OCI-LY3 (cell line): ENCODE data around the gene ANO10.

Experiments
- H2AFZ ChIP-seq: fragments of 200-600, 300-600 bp; shearing (Covaris generic); 2 replicates; pipeline ENCODE4 v1.6.0; 2014; ENCODE audit warnings: antibody characterized with exemption, low read depth, low read length
- H3K27ac ChIP-seq: fragments of 200-600, 300-600 bp; sonication (generic); 2 replicates; pipeline ENCODE4 v1.5.1; 2014; ENCODE audit warnings: mild to moderate bottlenecking, low read length, moderate library complexity, mixed read lengths
- H3K27me3 ChIP-seq: fragments of 200-600, 300-600 bp; sonication (generic); 2 replicates; pipeline ENCODE4 v1.6.1; 2014; ENCODE audit warnings: low read depth, low read length, mixed read lengths
- H3K36me3 ChIP-seq: fragments of 200-600, 300-600 bp; sonication (generic); replicated peaks from 2 replicates; pipeline ENCODE3; 2014; ENCODE audit warnings: low read depth, low read length, mixed read lengths
- H3K4me1 ChIP-seq: fragments of 300-600, 200-600 bp; sonication (generic); 2 replicates; pipeline ENCODE4 v1.6.1; 2014; ENCODE audit warnings: low read length, mixed read lengths
- H3K4me2 ChIP-seq: fragments of 200-600, 300-600 bp; sonication (generic); 2 replicates; pipeline ENCODE4 v1.6.1; 2014; ENCODE audit warnings: low read length, mixed read lengths
- H3K4me3 ChIP-seq: fragments of 300-600, 200-600 bp; sonication (generic); 2 replicates; pipeline ENCODE4 v1.5.1; 2014; ENCODE audit warnings: antibody characterized with exemption, mild to moderate bottlenecking, low read length, moderate library complexity
- H3K79me2 ChIP-seq: fragments of 300-600, 200-600 bp; shearing (Covaris generic); 2 replicates; pipeline ENCODE4 v1.6.1; 2014; ENCODE audit warnings: mild to moderate bottlenecking, low read length, mixed read lengths
- H3K9ac ChIP-seq: fragments of 300-600, 200-600 bp; shearing (Covaris generic); 2 replicates; pipeline ENCODE4 v1.6.0; 2014; ENCODE audit warnings: mild to moderate bottlenecking, low read length, moderate library complexity
- H3K9me3 ChIP-seq: fragments of 200-600, 300-600 bp; shearing (Covaris generic); 2 replicates; pipeline ENCODE4 v1.6.1; 2014; ENCODE audit warnings: low read length, mixed read lengths; ENCODE audit not compliant: insufficient read depth
- H4K20me1 ChIP-seq: fragments of 200-600, 300-600 bp; sonication (generic); 2 replicates; pipeline ENCODE4 v1.6.1; 2016; ENCODE audit warnings: low read length, mixed read lengths; ENCODE audit not compliant: insufficient read depth
- CTCF ChIP-seq: fragments of 200-600, 300-600 bp; sonication (generic); IDR thresholded peaks from 2 replicates; pipeline ENCODE4 v1.5.1; 2014; ENCODE audit warnings: antibody characterized with exemption, low read length, low read depth
- EZH2phosphoT487 ChIP-seq: fragments of 200-600 bp; shearing (Covaris generic); IDR thresholded peaks from 2 replicates; pipeline ENCODE4 v1.6.1; 2018; ENCODE audit warnings: antibody characterized with exemption, mixed run types, low read depth

Gene ANO10

GRCh38 chr3:43534675-43535074 is 87.1 kb downstream of the ANO10 start:
- peaks cover 5% of the 10 kb centered on the region for H3K4me1 ChIP-seq
- H3K36me3 ChIP-seq, result no peaks in the 10 kb centered on the region
- no peaks in the 10 kb centered on the region for H3K27me3 ChIP-seq
- no peak overlapping the region for H3K4me2 ChIP-seq
- H3K9ac ChIP-seq, result no peak overlapping the region
- H3K4me3 ChIP-seq, result no peak overlapping the region
- H3K9me3 ChIP-seq, result no peaks in the 10 kb centered on the region
- TF ChIP-seq CTCF (no peak), EZH2phosphoT487 (no peak)
- H2AFZ ChIP-seq, result no peak overlapping the region
- no peak overlapping the region for H3K27ac ChIP-seq
- H3K79me2 ChIP-seq, result no peaks in the 10 kb centered on the region
- H4K20me1 ChIP-seq, result peaks cover 13% of the 10 kb centered on the region; the same call in 1 of the 2 replicates

GRCh38 chr3:43533009-43533408 is 88.8 kb downstream of the ANO10 start:
- peaks cover 9% of the 10 kb centered on the region; the same call in 1 of the 2 replicates for H4K20me1 ChIP-seq
- H3K79me2 ChIP-seq, result no peaks in the 10 kb centered on the region
- TF ChIP-seq CTCF, result no peak
- TF ChIP-seq EZH2phosphoT487, result no peak
- H3K4me2 ChIP-seq, result no peak overlapping the region
- H3K4me1 ChIP-seq, result peaks cover 5% of the 10 kb centered on the region
- H3K4me3 ChIP-seq, result no peak overlapping the region
- peaks cover 14% of the 10 kb centered on the region for H3K36me3 ChIP-seq
- H3K9me3 ChIP-seq, result 0 out of 2 replicates have a peak, but pooled peaks cover 4% of the 10 kb centered on the region
- no peak overlapping the region for H2AFZ ChIP-seq
- H3K9ac ChIP-seq, result no peak overlapping the region
- no peak overlapping the region for H3K27ac ChIP-seq
- H3K27me3 ChIP-seq, result no peaks in the 10 kb centered on the region

DNA sequence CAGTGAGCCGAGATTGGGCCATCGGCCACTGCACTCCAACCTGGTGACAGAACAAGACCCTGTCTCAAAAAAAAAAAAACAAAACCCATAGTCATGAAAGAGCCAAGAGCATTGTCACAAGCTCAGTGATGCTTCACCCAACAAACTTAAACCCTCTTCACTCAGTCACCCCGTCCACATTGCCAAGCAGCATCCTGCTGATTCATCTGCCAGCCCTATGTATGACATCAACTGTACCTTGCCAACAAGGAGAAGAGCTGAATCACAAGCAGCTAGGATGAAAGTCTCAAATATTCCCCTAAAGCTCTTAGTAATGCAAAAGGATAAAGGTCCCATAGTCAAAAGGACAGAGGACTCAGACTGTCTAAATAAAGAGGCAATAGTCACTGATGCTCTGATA is 90.0 kb downstream of the ANO10 start:
- no peaks in the 10 kb centered on the region for H3K27me3 ChIP-seq
- peaks cover 1% of the 10 kb centered on the region for H3K4me1 ChIP-seq
- peaks cover 8% of the 10 kb centered on the region; the same call in 1 of the 2 replicates for H4K20me1 ChIP-seq
- 0 out of 2 replicates have a peak, but pooled peaks cover 3% of the 10 kb centered on the region for H3K79me2 ChIP-seq
- peaks cover 14% of the 10 kb centered on the region for H3K36me3 ChIP-seq
- H3K4me2 ChIP-seq, result no peak overlapping the region
- no peak for TF ChIP-seq CTCF
- TF ChIP-seq EZH2phosphoT487, result no peak
- 0 out of 2 replicates have a peak, but pooled peaks cover 4% of the 10 kb centered on the region for H3K9me3 ChIP-seq
- no peak overlapping the region for H3K9ac ChIP-seq
- no peak overlapping the region for H2AFZ ChIP-seq
- H3K4me3 ChIP-seq, result no peak overlapping the region
- H3K27ac ChIP-seq, result no peak overlapping the region

DNA sequence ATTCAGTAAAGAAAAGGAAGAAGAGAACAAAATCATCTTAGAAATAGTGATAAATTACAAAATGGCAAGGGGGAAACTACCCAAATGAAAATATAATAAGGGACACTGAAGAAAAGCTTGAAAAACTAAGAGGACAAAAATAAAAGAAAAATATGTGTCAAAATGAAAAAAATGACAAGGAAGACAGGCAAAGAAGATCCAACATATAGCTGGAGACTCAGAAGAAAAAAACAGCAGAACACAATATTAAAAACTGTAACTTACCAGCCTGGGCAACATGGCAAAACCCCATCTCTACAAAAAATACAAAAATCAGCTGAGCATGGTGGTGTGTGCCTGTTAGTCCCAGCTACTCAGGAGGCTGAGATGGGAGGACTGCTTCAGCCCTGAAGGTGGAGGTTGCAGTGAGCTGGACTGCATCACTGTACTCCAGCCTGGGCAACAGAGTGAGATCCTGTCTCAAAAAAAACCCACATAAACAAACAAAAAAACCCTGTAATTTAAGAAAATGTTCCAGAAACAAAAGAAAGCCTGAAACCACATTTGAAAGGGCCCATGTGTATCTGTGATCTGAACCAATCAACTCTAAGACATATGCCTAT is 93.2 kb downstream of the ANO10 start:
- H3K4me2 ChIP-seq, result no peak overlapping the region
- H3K4me1 ChIP-seq, result peaks cover 29% of the 10 kb centered on the region
- no peak overlapping the region for H3K27ac ChIP-seq
- TF ChIP-seq EZH2phosphoT487, result no peak
- no peak for TF ChIP-seq CTCF
- 0 out of 2 replicates have a peak, but pooled peaks cover 4% of the 10 kb centered on the region for H3K9me3 ChIP-seq
- peaks cover 28% of the 10 kb centered on the region for H3K36me3 ChIP-seq
- H3K79me2 ChIP-seq, result peaks cover 3% of the 10 kb centered on the region; the same call in 1 of the 2 replicates
- H4K20me1 ChIP-seq, result peaks cover 34% of the 10 kb centered on the region
- H3K4me3 ChIP-seq, result no peak overlapping the region
- H3K27me3 ChIP-seq, result no peaks in the 10 kb centered on the region
- no peak overlapping the region for H2AFZ ChIP-seq
- H3K9ac ChIP-seq, result no peak overlapping the region
